ENCODE data around the gene HS3ST4. TPM values are rescaled to one million over a fixed set of nuclear protein-coding genes. Genes with fewer than 3 reads are reported as not detected.

HS3ST4 gene
- total and polyA plus RNA-seq, 10 of the 15 experiments (the other 5 are each of a cell fraction or from before 2014, with no cell fraction given), result 0.05 TPM; not detected in 9

- CTCF ChIA-PET, result no interaction called here
- no peaks in the 10 kb centered on the region for H3K79me2 ChIP-seq (ENCODE audit: control insufficient read depth, insufficient read depth, low read length)
- H3K9ac ChIP-seq (ENCODE audit: control insufficient read depth, insufficient read depth, low read length), result no peak overlapping the region
- H3K27ac ChIP-seq (ENCODE audit: control insufficient read depth, insufficient read depth), result no peak overlapping the region
- H3K4me1 ChIP-seq (ENCODE audit: control insufficient read depth, insufficient read depth, low read length), result no peaks in the 10 kb centered on the region
- no peak overlapping the region for H2AFZ ChIP-seq (ENCODE audit: control insufficient read depth, low read depth, low read length)
- ATAC-seq, result no peak
- no peaks in the 10 kb centered on the region for H3K36me3 ChIP-seq (ENCODE audit: control insufficient read depth in 2 of 2, insufficient read depth in 2 of 2, low read length in 1 of 2)
- SMC1A ChIA-PET (ENCODE audit: uncharacterized antibody, unreplicated experiment), result no interaction called here
- H4K20me1 ChIP-seq (ENCODE audit: control insufficient read depth, insufficient read depth), result no peaks in the 10 kb centered on the region
- WGBS (ENCODE audit: insufficient coverage, insufficient replicate concordance, low lambda C conversion rate, missing lambda C conversion rate), result 33% methylated on average over 3 of the region's 3 CpGs
- TF ChIP-seq ZBTB11 (CRISPR knock-in tag; IDR thresholded peaks at IDR 0.05) (no peak), NFYB (IDR thresholded peaks at IDR 0.05; ENCODE audit: insufficient read depth, low read depth, low read length) (0 out of 2 replicates have a peak, but pooled peaks have one; percentile 15)
- no TSS peak for BruUV-seq (replicated peaks)
- RAD21 ChIA-PET (ENCODE audit: unreplicated experiment), result interaction anchor here (0.7 kb wide), 1 partner anchor 1495 kb away, joined by 3 read pairs; no protein-coding TSS in a partner anchor
- no peak overlapping the region for H3K4me3 ChIP-seq
- no peak for FAIRE-seq
- in situ Hi-C loops (cut with MboI), result no loop called here
- intact Hi-C loops (cut with micrococcal nuclease; ENCODE audit: unreplicated experiment), result no loop called here
- no peak overlapping the region for H3K4me2 ChIP-seq (ENCODE audit: control insufficient read depth, insufficient read depth)
- H3K27me3 ChIP-seq (replicated peaks in 1 of 2; ENCODE audit: control insufficient read depth in 2 of 2, insufficient read depth in 2 of 2, low read length in 1 of 2), result no peaks in the 10 kb centered on the region
- no peak for DNase-seq (ENCODE audit: low read depth, low spot score)
- POLR2A ChIA-PET, result no interaction called here
- no peaks in the 10 kb centered on the region for H3K9me3 ChIP-seq (replicated peaks; ENCODE audit: control insufficient read depth, insufficient read depth, low read length)
Measured at GRCh38 chr16:26053889-26054288, 362.1 kb downstream of the HS3ST4 start.

- intact Hi-C loops (cut with micrococcal nuclease; ENCODE audit: unreplicated experiment) (no loop called here), in situ Hi-C loops (cut with MboI) (no loop called here)
- DNase-seq (ENCODE audit: low read depth, low spot score) (no peak), FAIRE-seq (no peak), ATAC-seq (no peak)
- WGBS (ENCODE audit: insufficient coverage, insufficient replicate concordance, low lambda C conversion rate, missing lambda C conversion rate), result 0% methylated on average over 3 of the region's 3 CpGs
- no peak overlapping the region for H3K9ac ChIP-seq (ENCODE audit: control insufficient read depth, insufficient read depth, low read length)
- no peaks in the 10 kb centered on the region for H4K20me1 ChIP-seq (ENCODE audit: control insufficient read depth, insufficient read depth)
- no peak overlapping the region for H3K4me2 ChIP-seq (ENCODE audit: control insufficient read depth, insufficient read depth)
- BruUV-seq (replicated peaks), result no TSS peak
- SMC1A ChIA-PET (ENCODE audit: uncharacterized antibody, unreplicated experiment), result no interaction called here
- H3K4me3 ChIP-seq, result no peak overlapping the region
- no peak overlapping the region for H3K27ac ChIP-seq (ENCODE audit: control insufficient read depth, insufficient read depth)
- no peaks in the 10 kb centered on the region for H3K79me2 ChIP-seq (ENCODE audit: control insufficient read depth, insufficient read depth, low read length)
- H3K36me3 ChIP-seq (ENCODE audit: control insufficient read depth in 2 of 2, insufficient read depth in 2 of 2, low read length in 1 of 2), result no peaks in the 10 kb centered on the region
- no peak overlapping the region for H2AFZ ChIP-seq (ENCODE audit: control insufficient read depth, low read depth, low read length)
- no peaks in the 10 kb centered on the region for H3K4me1 ChIP-seq (ENCODE audit: control insufficient read depth, insufficient read depth, low read length)
- no peaks in the 10 kb centered on the region for H3K9me3 ChIP-seq (replicated peaks; ENCODE audit: control insufficient read depth, insufficient read depth, low read length)
- RAD21 ChIA-PET (ENCODE audit: unreplicated experiment), result no interaction called here
- H3K27me3 ChIP-seq (replicated peaks in 1 of 2; ENCODE audit: control insufficient read depth in 2 of 2, insufficient read depth in 2 of 2, low read length in 1 of 2), result no peaks in the 10 kb centered on the region
- POLR2A ChIA-PET, result no interaction called here
- CTCF ChIA-PET, result no interaction called here
- TF ChIP-seq NFYA (IDR thresholded peaks at IDR 0.05; ENCODE audit: borderline replicate concordance, low read depth, low read length) (no peak), POLR2AphosphoS5 (IDR thresholded peaks at IDR 0.05; ENCODE audit: low read length) (no peak), SMC3 (IDR thresholded peaks at IDR 0.05; ENCODE audit: borderline replicate concordance, low read length) (no peak), IRF5 (IDR thresholded peaks at IDR 0.05; ENCODE audit: borderline replicate concordance) (no peak), ZNF687 (IDR thresholded peaks at IDR 0.05) (no peak)
Measured at GRCh38 chr16:26058326-26058725, 366.6 kb downstream of the HS3ST4 start.

Measured in GM12878 (cell line).